IPS DF 4.7 (cell line): ENCODE measurements around the gene RAPH1.

ENCODE experiments used
- DNase-seq: peaks from one replicate; pipeline ENCODE4 v3.0.0-alpha.2; 2013; ENCODE audit warnings: low spot score; ENCODE audit errors: extremely low read depth

The RAPH1 gene

GRCh38 chr2:203484266-203485112 lies 50.6 kb downstream of the RAPH1 start:
- no peak for DNase-seq

- DNase-seq, result no peak
Measured at GRCh38 chr2:203480623-203481022, 54.5 kb downstream of the RAPH1 start.

GRCh38 chr2:203476881-203477280 lies 58.2 kb downstream of the RAPH1 start:
- DNase-seq, result no peak

DNA sequence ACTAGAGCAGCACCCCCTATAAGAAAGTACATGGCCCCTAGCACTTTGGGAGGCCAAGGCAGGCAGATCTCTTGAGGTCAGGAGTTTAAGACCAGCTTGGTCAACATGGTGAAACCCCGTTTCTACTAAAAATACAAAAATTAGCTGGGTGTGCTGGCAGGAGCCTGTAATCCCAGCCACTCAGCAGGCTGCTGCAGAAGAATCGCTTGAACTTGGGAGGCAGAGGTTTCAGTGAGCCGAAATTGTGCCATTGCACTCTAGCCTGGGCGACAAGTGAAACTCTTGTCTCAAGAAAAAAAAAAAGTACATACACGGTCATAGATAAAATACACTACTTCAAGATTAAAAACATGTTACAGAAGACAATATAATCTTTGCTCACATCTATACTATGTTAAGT lies 63.8 kb downstream of the RAPH1 start:
- no peak for DNase-seq

- no peak for DNase-seq
Measured at GRCh38 chr2:203470371-203470770, 64.7 kb downstream of the RAPH1 start.

DNA sequence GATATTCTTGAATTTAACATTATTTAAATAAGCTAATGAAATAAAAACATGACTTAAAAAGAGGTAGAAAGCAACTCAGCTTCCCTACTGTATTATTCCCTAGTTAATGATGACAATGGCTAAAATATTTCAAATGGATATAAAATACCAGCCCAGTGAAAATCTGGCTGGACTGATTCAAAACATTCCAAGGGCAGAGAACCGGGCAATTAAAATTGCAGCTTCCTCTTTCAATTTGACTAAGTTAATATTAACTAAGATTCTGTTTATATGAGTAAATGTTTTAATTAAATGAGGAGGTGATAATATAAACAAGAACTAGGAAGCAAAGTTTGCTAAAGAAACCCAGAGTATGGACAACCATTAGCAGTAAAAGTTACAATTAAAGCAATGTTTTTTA lies 65.6 kb downstream of the RAPH1 start:
- DNase-seq, result no peak

- no peak for DNase-seq
Measured at GRCh38 chr2:203463266-203463678, 71.8 kb downstream of the RAPH1 start.

GRCh38 chr2:203462308-203462707 lies 72.8 kb downstream of the RAPH1 start:
- no peak for DNase-seq

GRCh38 chr2:203461746-203462145 lies 73.4 kb downstream of the RAPH1 start:
- DNase-seq, result no peak

DNA sequence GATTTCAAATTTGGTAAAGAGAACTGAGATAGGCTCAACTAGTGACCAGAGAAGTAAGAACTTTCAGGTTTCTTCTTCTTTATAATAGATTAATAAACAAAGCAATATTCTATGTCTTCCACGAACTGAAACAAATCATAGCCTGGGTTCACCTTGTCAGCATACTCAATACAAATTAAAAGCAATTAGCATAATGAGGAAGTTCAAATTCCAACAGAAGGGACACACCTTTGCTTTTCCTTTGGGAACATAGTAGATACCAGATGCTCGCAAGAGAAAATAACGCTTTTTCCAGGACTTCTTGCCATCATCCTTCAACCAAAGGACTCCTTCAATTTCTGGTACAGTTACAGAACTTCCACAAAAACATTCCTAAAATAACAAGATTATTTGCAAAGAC lies 79.9 kb downstream of the RAPH1 start:
- DNase-seq, result no peak

GRCh38 chr2:203453858-203454451 lies 81.1 kb downstream of the RAPH1 start:
- no peak for DNase-seq

GRCh38 chr2:203451689-203452088 lies 83.4 kb downstream of the RAPH1 start:
- no peak for DNase-seq

DNA sequence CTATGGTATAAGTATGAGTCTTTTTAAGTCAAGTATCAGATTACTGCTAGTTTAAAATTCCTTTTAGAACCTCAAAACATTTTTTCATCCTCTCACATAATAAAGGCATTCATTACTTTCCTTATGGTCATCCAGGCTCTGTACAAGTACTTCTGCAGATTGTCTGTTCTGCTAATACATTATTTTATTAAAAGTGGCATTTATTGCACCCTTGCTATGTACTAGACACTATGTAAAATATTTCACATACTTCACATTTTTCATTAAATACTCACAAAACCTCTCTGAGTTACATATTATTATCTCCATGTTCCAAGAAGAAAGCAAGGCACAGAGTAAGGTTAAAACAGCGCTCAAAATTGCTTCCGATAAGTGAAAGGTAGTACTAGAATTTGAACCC lies 84.1 kb downstream of the RAPH1 start:
- DNase-seq, result no peak

DNA sequence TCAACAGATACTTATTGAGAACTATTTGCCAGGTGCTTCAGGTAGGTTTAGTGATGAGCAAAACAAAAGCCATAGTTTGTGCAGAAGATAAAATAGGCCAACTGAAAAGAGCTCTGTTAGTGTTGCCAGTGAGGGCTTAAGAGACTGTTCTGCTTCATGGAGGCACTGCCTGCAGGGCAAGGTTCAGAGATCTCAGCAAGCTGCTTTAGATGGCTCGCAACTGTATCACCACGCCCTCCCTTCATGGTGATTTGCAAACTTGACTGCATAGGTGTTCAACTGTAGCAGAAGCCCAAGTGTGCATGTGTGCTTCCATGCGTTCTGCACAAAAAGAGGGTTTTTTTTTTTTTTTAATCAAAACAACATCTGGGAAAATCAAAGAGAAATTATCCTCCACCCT lies 84.5 kb downstream of the RAPH1 start:
- DNase-seq, result no peak

GRCh38 chr2:203446780-203447179 lies 88.3 kb downstream of the RAPH1 start:
- DNase-seq, result no peak

DNA sequence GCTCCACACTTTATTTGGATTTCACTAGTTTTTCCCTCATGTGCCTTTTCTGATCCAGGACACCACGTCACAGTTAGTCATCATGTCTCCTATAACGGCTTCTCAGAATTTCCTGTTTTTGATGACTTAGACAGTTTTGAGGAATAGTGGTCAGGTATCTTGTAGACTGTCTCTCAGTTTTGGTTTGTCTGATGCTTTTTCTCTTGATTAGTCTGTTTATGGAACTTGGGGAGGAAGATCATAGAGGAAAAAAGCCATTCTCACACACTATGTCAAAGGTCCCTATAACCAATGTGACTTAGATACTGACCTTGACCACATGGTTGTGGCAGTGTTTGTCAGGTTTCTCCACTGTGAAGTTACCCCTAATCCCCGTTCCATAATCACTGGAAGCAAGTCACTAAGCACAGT lies 89.0 kb downstream of the RAPH1 start:
- no peak for DNase-seq

DNA sequence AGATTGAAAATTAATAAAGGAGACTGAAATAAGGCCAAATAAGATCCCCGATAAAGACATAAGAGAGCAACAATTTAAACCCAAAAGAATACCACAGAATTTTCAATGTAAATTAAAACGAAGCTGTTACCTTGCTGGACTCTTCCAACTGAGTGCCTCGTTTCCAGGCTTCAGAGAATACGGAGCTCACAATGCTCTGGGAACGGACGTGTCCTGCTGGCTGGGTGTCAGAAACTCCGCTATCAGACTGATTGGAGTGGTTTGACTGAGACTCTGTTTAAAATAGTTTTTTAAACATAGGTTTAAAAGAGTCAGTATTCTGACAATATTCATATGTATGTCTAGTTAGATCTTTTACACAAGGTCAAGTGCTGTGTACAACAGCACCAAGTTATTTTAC lies 90.4 kb downstream of the RAPH1 start:
- no peak for DNase-seq

GRCh38 chr2:203442463-203442862 lies 92.6 kb downstream of the RAPH1 start:
- DNase-seq, result no peak

GRCh38 chr2:203441463-203441862 lies 93.6 kb downstream of the RAPH1 start:
- no peak for DNase-seq

DNA sequence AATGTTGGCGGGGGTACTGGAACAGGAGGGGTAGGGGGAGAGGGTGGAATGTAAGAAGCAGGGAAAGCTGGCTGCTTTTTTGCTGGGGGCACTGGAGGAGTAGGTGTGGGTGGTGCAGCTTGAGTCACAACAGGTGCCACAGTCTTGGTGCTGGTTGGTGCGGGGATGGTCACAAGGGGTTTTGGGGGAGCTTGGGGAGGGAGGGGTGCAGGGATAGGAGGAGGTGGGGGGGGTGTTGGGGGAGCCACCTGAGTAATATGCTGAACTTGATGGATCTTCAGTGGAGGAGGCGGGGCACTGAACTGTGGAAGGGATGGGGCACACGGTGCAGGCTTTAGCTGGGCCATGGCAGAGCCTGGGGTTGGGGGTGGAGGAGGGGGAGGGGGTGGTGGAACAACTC lies 94.4 kb downstream of the RAPH1 start:
- DNase-seq, result no peak

DNA sequence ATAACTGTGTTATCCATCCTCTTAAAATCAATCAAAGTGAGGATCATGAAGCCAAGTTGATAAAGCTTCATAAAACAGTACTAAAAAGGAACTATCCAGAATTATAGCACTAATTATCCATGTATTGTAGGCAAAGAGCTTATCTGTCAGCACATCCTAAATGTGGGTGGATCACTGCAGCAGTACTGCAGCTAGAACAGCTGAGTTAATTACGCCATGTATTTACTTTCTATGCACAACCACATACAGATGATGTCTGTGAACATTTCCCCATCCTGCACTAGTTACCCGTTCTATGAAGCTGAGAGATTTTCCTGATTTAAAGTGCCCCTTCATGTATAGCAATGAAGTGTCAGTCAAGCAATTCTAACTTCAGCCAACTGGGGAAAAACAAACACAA lies 96.6 kb downstream of the RAPH1 start:
- no peak for DNase-seq

DNA sequence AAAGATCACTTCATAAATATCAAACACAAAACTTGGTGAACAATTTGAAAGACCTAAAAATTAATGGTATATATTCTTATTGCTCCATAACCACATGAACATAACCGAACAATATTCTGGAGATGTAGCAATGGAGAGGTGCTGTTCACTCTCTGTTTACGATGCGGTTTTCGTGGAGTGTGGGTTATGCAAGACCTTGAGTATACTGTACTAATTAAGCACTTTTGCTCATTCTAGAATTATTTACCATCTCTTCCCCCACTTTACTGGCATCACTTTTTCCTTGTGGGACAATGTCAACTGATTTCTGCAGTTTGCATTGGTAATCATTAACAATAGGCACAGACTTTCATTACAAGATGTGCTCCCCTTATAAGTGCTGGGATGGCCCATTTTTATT lies 97.6 kb downstream of the RAPH1 start:
- DNase-seq, result no peak

DNA sequence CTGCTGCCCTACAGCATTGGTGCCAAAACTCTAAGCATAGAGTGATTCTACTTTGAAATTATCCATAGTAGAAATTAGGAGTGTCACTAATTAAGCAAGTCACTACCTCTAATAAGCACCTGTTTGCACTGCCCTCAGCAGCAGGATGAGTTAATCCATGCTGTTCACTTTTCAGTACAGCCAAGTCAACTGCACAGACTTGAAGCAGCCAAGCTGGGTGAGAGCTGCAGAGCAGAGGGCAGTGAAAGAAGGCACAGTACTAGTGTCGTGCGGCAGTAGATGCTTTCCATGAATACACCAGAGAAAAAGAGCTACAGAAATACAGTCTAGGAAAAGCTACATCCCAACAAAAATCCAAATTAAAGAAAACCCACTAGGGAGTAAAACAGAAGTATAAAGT lies 98.6 kb downstream of the RAPH1 start:
- no peak for DNase-seq
